Measurements from ENCODE around the gene GPR137.
"Not testable (repeated sequence)": the region's sequence is repeated elsewhere in the genome, so short reads cannot be mapped to it uniquely, and the experiment has no call there.

GPR137 gene

GRCh38 chr11:64304316-64305072 is 18.8 kb downstream of the GPR137 start:
- peak; percentile 88 for TF ChIP-seq CTCF (IDR thresholded peaks at IDR 0.05; ENCODE audit: low read depth, low read length, missing control alignments)
- in situ Hi-C loops (cut with HindIII; ENCODE audit: low sequenced_read_pairs) = no loop called here
- DNase-seq (ENCODE audit: low read depth) = peak; percentile 59
- peak overlapping the region; percentile 58 for H3K4me3 ChIP-seq (ENCODE audit: low read depth, low read length)

DNA sequence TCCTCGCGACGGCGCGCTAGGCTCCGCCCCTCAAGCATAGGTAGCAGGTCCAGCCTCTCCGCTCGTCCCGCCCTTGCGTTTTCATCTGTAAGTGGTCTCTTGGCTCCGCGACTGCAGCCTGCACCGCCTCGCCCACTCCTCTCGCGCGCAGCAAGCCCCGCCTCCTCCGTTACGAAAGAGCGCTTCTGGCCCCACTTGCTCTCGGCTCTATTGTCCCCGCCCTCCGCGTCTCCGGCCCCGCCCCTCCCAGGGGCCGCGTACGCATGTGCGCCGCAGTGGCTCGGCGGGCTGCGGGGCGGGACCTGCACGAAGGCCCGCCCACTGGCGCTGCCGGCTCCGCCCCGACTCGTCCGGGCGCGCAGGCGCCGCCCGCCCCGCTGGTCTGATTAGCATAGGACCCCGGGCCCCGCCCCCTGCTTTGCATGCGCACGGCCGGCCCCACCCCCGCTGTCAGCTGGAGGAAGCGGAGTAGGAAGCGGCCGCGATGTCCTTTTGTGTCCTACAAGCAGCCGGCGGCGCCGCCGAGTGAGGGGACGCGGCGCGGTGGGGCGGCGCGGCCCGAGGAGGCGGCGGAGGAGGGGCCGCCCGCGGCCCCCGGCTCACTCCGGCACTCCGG is 19.5 kb downstream of the GPR137 start, which contains the start of gene ESRRA:
ESRRA (plus strand) TSS at position 450 of the 616 bp plus-strand sequence. CDS start 1,656 bp downstream, outside the sequence.
- H3K4me3 ChIP-seq (ENCODE audit: low read depth, low read length) = peak within 1 kb of the TSS; percentile 58
- peak; percentile 91 for DNase-seq (ENCODE audit: low read depth)
- no peak for TF ChIP-seq CTCF (IDR thresholded peaks at IDR 0.05; ENCODE audit: low read depth, low read length, missing control alignments)
- in situ Hi-C loops (cut with HindIII; ENCODE audit: low sequenced_read_pairs) = no loop called here

DNA sequence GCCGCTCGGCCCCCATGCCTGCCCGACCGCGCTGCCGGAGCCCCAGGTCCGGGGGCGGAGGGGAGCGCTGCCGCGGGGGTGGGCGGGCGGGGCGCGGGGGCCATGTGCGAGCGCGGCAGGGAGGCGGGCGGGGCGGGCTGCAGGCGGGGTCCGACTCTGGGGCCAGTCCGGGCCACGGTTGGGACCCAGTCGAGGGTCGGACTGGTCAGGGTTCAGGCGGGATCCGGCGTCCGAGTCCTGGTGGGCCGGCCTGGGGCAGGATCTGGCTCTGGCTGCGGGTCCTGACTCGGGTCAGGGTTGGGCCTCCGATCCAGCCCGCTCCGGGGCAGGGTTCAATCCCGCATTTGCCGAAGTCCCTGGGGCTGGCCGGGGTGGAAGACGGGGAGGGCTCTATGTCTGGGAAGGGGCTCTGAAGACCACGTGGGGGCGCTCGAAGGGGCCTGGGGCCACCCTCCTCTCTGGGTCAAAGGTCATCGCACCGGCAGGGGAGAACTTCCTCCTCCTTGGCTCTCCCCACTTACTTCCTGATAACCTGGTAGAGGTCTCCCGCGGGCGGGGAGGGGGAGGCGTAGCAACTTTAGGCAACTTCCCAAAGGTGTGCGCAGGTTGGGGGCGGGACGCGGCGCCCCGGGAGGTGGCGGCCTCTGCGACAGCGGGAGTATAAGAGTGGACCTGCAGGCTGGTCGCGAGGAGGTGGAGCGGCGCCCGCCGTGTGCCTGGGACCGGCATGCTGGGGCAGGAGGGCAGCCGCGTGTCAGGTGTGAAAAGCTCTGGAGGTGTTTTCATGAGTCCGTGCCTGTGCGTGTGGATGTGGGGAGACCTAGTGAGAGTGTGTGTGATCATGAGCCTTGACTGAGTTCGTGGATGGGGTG is 20.3 kb downstream of the GPR137 start:
- H3K4me3 ChIP-seq (ENCODE audit: low read depth, low read length) = peak overlapping the region; percentile 58
- TF ChIP-seq CTCF (IDR thresholded peaks at IDR 0.05; ENCODE audit: low read depth, low read length, missing control alignments) = peak; percentile 39
- in situ Hi-C loops (cut with HindIII; ENCODE audit: low sequenced_read_pairs) = no loop called here
- DNase-seq (ENCODE audit: low read depth) = no peak

GRCh38 chr11:64306563-64306875 is 20.9 kb downstream of the GPR137 start:
- no peak for TF ChIP-seq CTCF (IDR thresholded peaks at IDR 0.05; ENCODE audit: low read depth, low read length, missing control alignments)
- in situ Hi-C loops (cut with HindIII; ENCODE audit: low sequenced_read_pairs) = no loop called here
- no peak for DNase-seq (ENCODE audit: low read depth)
- H3K4me3 ChIP-seq (ENCODE audit: low read depth, low read length) = peak overlapping the region; percentile 58

GRCh38 chr11:64306876-64307622 is 21.4 kb downstream of the GPR137 start:
- TF ChIP-seq CTCF (IDR thresholded peaks at IDR 0.05; ENCODE audit: low read depth, low read length, missing control alignments) = no peak
- DNase-seq (ENCODE audit: low read depth) = no peak
- in situ Hi-C loops (cut with HindIII; ENCODE audit: low sequenced_read_pairs) = no loop called here
- H3K4me3 ChIP-seq (ENCODE audit: low read depth, low read length) = peak overlapping the region; percentile 58

- H3K4me3 ChIP-seq (ENCODE audit: low read depth, low read length); in situ Hi-C loops (cut with HindIII; ENCODE audit: low sequenced_read_pairs); DNase-seq (ENCODE audit: low read depth): not testable (repeated sequence)
These were observed 22.1 kb downstream of the GPR137 start for GRCh38 chr11:64307795-64308194.
